Fibroblast of villous mesenchyme (primary cell): ENCODE measurements around the gene RTP3. TPM values are rescaled to one million over a fixed set of nuclear protein-coding genes. Genes with fewer than 3 reads are reported as not detected.
"Not testable (repeated sequence)": the region's sequence is repeated elsewhere in the genome, so short reads cannot be mapped to it uniquely, and the experiment has no call there.

Source experiments
- DNase-seq: peaks from one replicate; pipeline ENCODE4 v3.0.0-alpha.2; 2010; ENCODE audit warnings: low read depth
- H3K4me3 ChIP-seq: 2 replicates; pipeline ENCODE4 v1.5.1; 2011; ENCODE audit warnings: low read depth, mild to moderate bottlenecking, low read length
- CTCF ChIP-seq: IDR thresholded peaks from 2 replicates; pipeline ENCODE4 v1.5.1; 2012; ENCODE audit warnings: low read depth, mild to moderate bottlenecking, low read length; ENCODE audit not compliant: insufficient read depth
- total RNA-seq: library from RNA; depleted of rRNA; stranded (reverse); fragments of >200 nt; gene quantifications from 2 replicates; pipeline ENCODE4 v1.2.3, GENCODE V29; 2012

The RTP3 gene
- total RNA-seq, 1 donor = 0.43 TPM

- no peak for TF ChIP-seq CTCF
- no peak for DNase-seq
- no peak overlapping the region for H3K4me3 ChIP-seq
These were observed 8.4 kb upstream of the RTP3 start for GRCh38 chr3:46489381-46489780.

GRCh38 chr3:46489875-46490274 is 7.9 kb upstream of the RTP3 start:
- DNase-seq = peak; percentile 61
- no peak overlapping the region for H3K4me3 ChIP-seq
- TF ChIP-seq CTCF = no peak

GRCh38 chr3:46490338-46491084 is 7.3 kb upstream of the RTP3 start:
- no peak for TF ChIP-seq CTCF
- DNase-seq = no peak
- H3K4me3 ChIP-seq = no peak overlapping the region

- H3K4me3 ChIP-seq = no peak overlapping the region
- no peak for TF ChIP-seq CTCF
- peak; percentile 14 for DNase-seq
These were observed 6.4 kb upstream of the RTP3 start for GRCh38 chr3:46491089-46492070.

- no peak for DNase-seq
- no peak overlapping the region for H3K4me3 ChIP-seq
- TF ChIP-seq CTCF = no peak
These were observed 4.8 kb upstream of the RTP3 start for GRCh38 chr3:46492890-46493547.

- DNase-seq = not testable (repeated sequence)
These were observed 3.3 kb upstream of the RTP3 start for GRCh38 chr3:46494491-46494890.

More at GRCh38 chr3:46494491-46494890, 3.3 kb upstream of the RTP3 start:
- H3K4me3 ChIP-seq = not testable (repeated sequence)
